ENCODE results near the gene METTL8. TPM values are rescaled to one million over a fixed set of nuclear protein-coding genes. Genes with fewer than 3 reads are reported as not detected.

The METTL8 gene
- total RNA-seq, 1 donor from 2014 or later: 22.9 TPM

- TF ChIP-seq CTCF (IDR thresholded peaks at IDR 0.05): no peak
- no peaks in the 10 kb centered on the region for H3K4me1 Mint-ChIP-seq
- ChIA-PET POLR2A (no interaction called here), CTCF (no interaction called here)
- H3K27me3 Mint-ChIP-seq: no peaks in the 10 kb centered on the region
- no peaks in the 10 kb centered on the region for H3K36me3 Mint-ChIP-seq (ENCODE audit: low read depth)
- DNase-seq (no peak), ATAC-seq (ENCODE audit: low read depth) (no peak)
- no peak overlapping the region for H3K27ac Mint-ChIP-seq
- intact Hi-C loops (cut with micrococcal nuclease): no loop called here
- H3K9me3 Mint-ChIP-seq: no peaks in the 10 kb centered on the region
- no peak overlapping the region for H3K4me3 Mint-ChIP-seq
These were observed 162.4 kb downstream of the METTL8 start for GRCh38 chr2:171271386-171271785.

GRCh38 chr2:171267855-171268629, 165.7 kb downstream of the METTL8 start:
- CTCF ChIA-PET: no interaction called here
- Mint-ChIP-seq H3K27me3 (no peaks in the 10 kb centered on the region), H3K9me3 (no peaks in the 10 kb centered on the region), H3K4me1 (no peaks in the 10 kb centered on the region), H3K4me3 (no peak overlapping the region), H3K27ac (no peak overlapping the region), H3K36me3 (ENCODE audit: low read depth) (no peaks in the 10 kb centered on the region)
- intact Hi-C loops (cut with micrococcal nuclease): no loop called here
- no peak for DNase-seq
- TF ChIP-seq CTCF (IDR thresholded peaks at IDR 0.05): no peak
- no peak for ATAC-seq (ENCODE audit: low read depth)
- POLR2A ChIA-PET: no interaction called here

Other genes starting within 250 kb of the METTL8 start
- 23.1 and 23.5 TPM in 2 replicates for gene DCAF17, start 236 bp upstream of the METTL8 start, total RNA-seq
- 0.32 and 0.33 TPM in 2 replicates for gene CYBRD1, start 88.5 kb upstream of the METTL8 start, total RNA-seq